Testis (tissue), 3 donors: ENCODE data around the gene GARNL3. TPM values are rescaled to one million over a fixed set of nuclear protein-coding genes. Genes with fewer than 3 reads are reported as not detected.

Experiments used
- DNase-seq: peaks from one replicate; pipeline ENCODE4 v3.0.0-alpha.2; 2019
- H3K27ac ChIP-seq, 2 donors: fragments of 200-600 bp; sonication (generic); one replicate each; pipeline ENCODE4 v1.5.1; 2019
- H3K27me3 ChIP-seq: fragments of 200-600 bp; sonication (generic); one replicate; pipeline ENCODE4 v1.5.1; 2019
- H3K36me3 ChIP-seq: fragments of 200-600 bp; sonication (generic); one replicate; pipeline ENCODE4 v1.5.1; 2017; ENCODE audit warnings: low read depth; ENCODE audit errors: missing control alignments
- H3K4me1 ChIP-seq: fragments of 200-600 bp; sonication (generic); one replicate; pipeline ENCODE4 v1.5.1; 2019
- H3K4me3 ChIP-seq, 2 donors: fragments of 200-600 bp; sonication (generic); one replicate each; pipeline ENCODE4 v1.5.1; 2017 to 2019
- H3K9me3 ChIP-seq: fragments of 200-600 bp; sonication (generic); one replicate; pipeline ENCODE4 v1.5.1; 2017
- CTCF ChIP-seq, 3 experiments: fragments of 450-650 bp in 2 of 3; fragments of 200-600 bp in 1 of 3; sonication (generic) in 1 of 3; IDR thresholded peaks; one replicate each; pipeline ENCODE4 v1.5.1; 2016 to 2019; ENCODE audit warnings: antibody characterized with exemption in 3 of 3, mild to moderate bottlenecking in 2 of 3, moderate library complexity in 1 of 3
- POLR2A ChIP-seq: fragments of 450-650 bp; IDR thresholded peaks from one replicate; pipeline ENCODE4 v1.6.1; 2017; ENCODE audit warnings: antibody characterized with exemption, mild to moderate bottlenecking, moderate library complexity
- WGBS, 2 donors: methylation state at CpG; one replicate each; pipeline ENCODE4 v1.1.5; 2018; 5-methylcytosine and 5-hydroxymethylcytosine counted together
- intact Hi-C: fragments of 100-400 bp; cut with DNase I; formaldehyde crosslinking; loops from one replicate; pipeline ENCODE4 v1.15.1; 2023; ENCODE audit warnings: low total_unique reads
- polyA plus RNA-seq: library from polyadenylated mRNA; stranded (reverse); fragments of 350-450 nt; fragmentation: Illumina TruSeq; extraction: RNeasy Lipid Tissue Mini Kit (QIAGEN cat#74804); gene quantifications from one replicate; pipeline ENCODE4 v1.2.3, GENCODE V29; 2014; ENCODE audit warnings: low read depth, low replicate concordance; ENCODE audit not compliant: insufficient read depth
- total RNA-seq, 2 donors: library from RNA; depleted of rRNA; stranded (reverse); fragments of >200 nt; gene quantifications; one replicate each; pipeline ENCODE4 v1.2.3, GENCODE V29; 2016

The GARNL3 gene
- total and polyA plus RNA-seq, 3 donors from 2014 or later: 12.9 to 42.8 (median 25.9) TPM

- Histone ChIP-seq H3K36me3 (no peaks in the 10 kb centered on the region), H3K9me3 (no peaks in the 10 kb centered on the region), H3K4me3 (no peak overlapping the region), H3K27me3 (no peaks in the 10 kb centered on the region), H3K4me1 (peaks cover 10% of the 10 kb centered on the region), H3K27ac (no peak overlapping the region)
- WGBS, 2 donors: 81 to 91% methylated on average over 13 of the region's 13 CpGs
- intact Hi-C loops: no loop called here
- no peak for DNase-seq
- TF ChIP-seq POLR2A: no peak
- no peak for TF ChIP-seq CTCF (IDR thresholded peaks at IDR 0.05)
Observed at GRCh38 chr9:127398715-127399400, 134.3 kb downstream of the GARNL3 start.

- H3K4me1 ChIP-seq: peaks cover 10% of the 10 kb centered on the region
- no peak for TF ChIP-seq POLR2A
- TF ChIP-seq CTCF (IDR thresholded peaks at IDR 0.05): no peak
- H3K27me3 ChIP-seq: no peaks in the 10 kb centered on the region
- no peaks in the 10 kb centered on the region for H3K36me3 ChIP-seq
- H3K27ac ChIP-seq: no peak overlapping the region
- 91 to 95% methylated on average over 14 of the region's 14 CpGs for WGBS, 2 donors
- intact Hi-C loops: no loop called here
- no peak for DNase-seq
- no peak overlapping the region for H3K4me3 ChIP-seq
- no peaks in the 10 kb centered on the region for H3K9me3 ChIP-seq
Observed at GRCh38 chr9:127399736-127400269, 135.2 kb downstream of the GARNL3 start.

GRCh38 chr9:127402401-127403090, 138.0 kb downstream of the GARNL3 start:
- no peak for DNase-seq
- 78 to 87% methylated on average over 11 to 16 of the region's 18 CpGs for WGBS, 2 donors
- intact Hi-C loops: no loop called here
- Histone ChIP-seq H3K4me3 (no peak overlapping the region), H3K4me1 (peaks cover 10% of the 10 kb centered on the region), H3K27ac (no peak overlapping the region), H3K27me3 (no peaks in the 10 kb centered on the region), H3K9me3 (no peaks in the 10 kb centered on the region), H3K36me3 (no peaks in the 10 kb centered on the region)
- TF ChIP-seq CTCF (IDR thresholded peaks at IDR 0.05): no peak
- TF ChIP-seq POLR2A: no peak

- Histone ChIP-seq H3K4me3 (no peak overlapping the region), H3K36me3 (no peaks in the 10 kb centered on the region), H3K4me1 (peaks cover under 1% of the 10 kb centered on the region), H3K9me3 (no peaks in the 10 kb centered on the region), H3K27me3 (no peaks in the 10 kb centered on the region), H3K27ac (no peak overlapping the region)
- no peak for DNase-seq
- 91 to 92% methylated on average over 16 to 21 of the region's 22 CpGs for WGBS, 2 donors
- intact Hi-C loops: no loop called here
- TF ChIP-seq POLR2A (no peak), CTCF (IDR thresholded peaks at IDR 0.05) (no peak)
Observed at GRCh38 chr9:127403507-127404192, 139.1 kb downstream of the GARNL3 start.
